Loucy (cell line): ENCODE data around the gene CTNNAL1.

Experiments
- H2AFZ ChIP-seq: fragments of 200-600 bp; sonication (generic); 2 replicates; pipeline ENCODE4 v1.6.0; 2016; ENCODE audit warnings: antibody characterized with exemption, mild to moderate bottlenecking, low read length, moderate library complexity
- H3F3A ChIP-seq: fragments of 200-600 bp; 2 replicates; pipeline ENCODE4 v1.6.0; 2016; ENCODE audit warnings: antibody characterized with exemption, low read depth, mild to moderate bottlenecking
- H3K27me3 ChIP-seq: fragments of 200-600 bp; sonication (generic); 2 replicates; pipeline ENCODE4 v1.6.1; 2014; ENCODE audit warnings: low read length, mild to moderate bottlenecking; ENCODE audit not compliant: insufficient read depth, poor library complexity, severe bottlenecking
- H3K36me3 ChIP-seq: fragments of 200-600 bp; sonication (generic); 2 replicates; pipeline ENCODE4 v1.6.1; 2016; ENCODE audit warnings: low read length; ENCODE audit not compliant: insufficient read depth
- H3K4me1 ChIP-seq: fragments of 200-600 bp; sonication (generic); 2 replicates; pipeline ENCODE4 v1.5.1; 2014; ENCODE audit warnings: low read length, mild to moderate bottlenecking; ENCODE audit not compliant: insufficient read depth, poor library complexity, severe bottlenecking
- H3K4me2 ChIP-seq: fragments of 200-600 bp; sonication (generic); 2 replicates; pipeline ENCODE4 v1.6.0; 2014; ENCODE audit warnings: antibody characterized with exemption, low read length, low read depth, mild to moderate bottlenecking; ENCODE audit not compliant: poor library complexity, severe bottlenecking
- H3K4me3 ChIP-seq: fragments of 200-600 bp; sonication (generic); 2 replicates; pipeline ENCODE4 v1.5.1; 2014; ENCODE audit warnings: low read length, mild to moderate bottlenecking, mixed read lengths; ENCODE audit not compliant: poor library complexity, severe bottlenecking
- H3K79me2 ChIP-seq: fragments of 200-600 bp; sonication (generic); 2 replicates; pipeline ENCODE4 v1.6.1; 2014; ENCODE audit warnings: low read length; ENCODE audit not compliant: insufficient read depth
- H3K9ac ChIP-seq: fragments of 200-600 bp; sonication (generic); 2 replicates; pipeline ENCODE4 v1.6.0; 2014; ENCODE audit warnings: mild to moderate bottlenecking, low read depth, low read length, moderate library complexity; ENCODE audit not compliant: poor library complexity, severe bottlenecking
- H3K9me2 ChIP-seq: fragments of 200-600 bp; sonication (generic); replicated peaks from 2 replicates; pipeline ENCODE4 v1.6.1; 2016; ENCODE audit warnings: low read depth, low read length, mixed read lengths
- H3K9me3 ChIP-seq: fragments of 200-600 bp; sonication (generic); 2 replicates; pipeline ENCODE4 v1.6.1; 2014; ENCODE audit warnings: mild to moderate bottlenecking, antibody characterized with exemption, low read length, low read depth; ENCODE audit not compliant: insufficient read depth
- H4K20me1 ChIP-seq: fragments of 200-600 bp; sonication (generic); 2 replicates; pipeline ENCODE4 v1.6.0; 2014; ENCODE audit warnings: antibody characterized with exemption, low read length, mild to moderate bottlenecking; ENCODE audit not compliant: insufficient read depth, poor library complexity, severe bottlenecking
- CTCF ChIP-seq: fragments of 200-600 bp; sonication (generic); conservative IDR thresholded peaks from 2 replicates; pipeline ENCODE4 v1.5.1; 2014; ENCODE audit warnings: mild to moderate bottlenecking, antibody characterized with exemption, low read length
- EZH2phosphoT487 ChIP-seq: fragments of 200-600 bp; IDR thresholded peaks from 2 replicates; pipeline ENCODE4 v1.6.1; 2018; ENCODE audit warnings: antibody characterized with exemption, mild to moderate bottlenecking, moderate library complexity, borderline replicate concordance

CTNNAL1 gene

GRCh38 chr9:109001275-109001676 is 12.0 kb downstream of the CTNNAL1 start:
- no peak for TF ChIP-seq CTCF
- peak; percentile 55 for TF ChIP-seq EZH2phosphoT487
- peaks cover 41% of the 10 kb centered on the region for H3K27me3 ChIP-seq
- no peak overlapping the region for H3K4me2 ChIP-seq
- peaks cover 12% of the 10 kb centered on the region for H4K20me1 ChIP-seq
- H3K4me1 ChIP-seq = peaks cover 9% of the 10 kb centered on the region
- H3K36me3 ChIP-seq = no peaks in the 10 kb centered on the region
- H3K9me3 ChIP-seq = peaks cover 15% of the 10 kb centered on the region; the same call in 1 of the 2 replicates
- no peak overlapping the region for H3K4me3 ChIP-seq
- H3K9ac ChIP-seq = no peak overlapping the region
- no peak overlapping the region for H2AFZ ChIP-seq
- H3F3A ChIP-seq = no peaks in the 10 kb centered on the region
- no peaks in the 10 kb centered on the region for H3K79me2 ChIP-seq
- H3K9me2 ChIP-seq = no peaks in the 10 kb centered on the region

GRCh38 chr9:108997112-108997511 is 16.2 kb downstream of the CTNNAL1 start:
- H4K20me1 ChIP-seq = peaks cover 12% of the 10 kb centered on the region
- H3K4me1 ChIP-seq = peaks cover 22% of the 10 kb centered on the region
- no peaks in the 10 kb centered on the region for H3K36me3 ChIP-seq
- H3K27me3 ChIP-seq = peaks cover 19% of the 10 kb centered on the region
- H3K4me2 ChIP-seq = no peak overlapping the region
- no peak overlapping the region for H2AFZ ChIP-seq
- no peaks in the 10 kb centered on the region for H3F3A ChIP-seq
- TF ChIP-seq EZH2phosphoT487 = no peak
- H3K79me2 ChIP-seq = no peaks in the 10 kb centered on the region
- no peaks in the 10 kb centered on the region for H3K9me3 ChIP-seq
- H3K9ac ChIP-seq = no peak overlapping the region
- no peaks in the 10 kb centered on the region for H3K9me2 ChIP-seq
- no peak overlapping the region for H3K4me3 ChIP-seq

GRCh38 chr9:108996643-108997042 is 16.7 kb downstream of the CTNNAL1 start:
- Histone ChIP-seq H3K9me2 (no peaks in the 10 kb centered on the region), H3K4me1 (peaks cover 22% of the 10 kb centered on the region), H2AFZ (no peak overlapping the region), H3K9ac (no peak overlapping the region), H3K4me3 (no peak overlapping the region), H3K9me3 (no peaks in the 10 kb centered on the region), H3K36me3 (no peaks in the 10 kb centered on the region), H3K27me3 (peaks cover 17% of the 10 kb centered on the region), H3K79me2 (no peaks in the 10 kb centered on the region), H3K4me2 (no peak overlapping the region), H3F3A (no peaks in the 10 kb centered on the region), H4K20me1 (peaks cover 11% of the 10 kb centered on the region)
- no peak for TF ChIP-seq CTCF
- no peak for TF ChIP-seq EZH2phosphoT487

GRCh38 chr9:108994695-108995094 is 18.6 kb downstream of the CTNNAL1 start:
- Histone ChIP-seq H3K79me2 (no peaks in the 10 kb centered on the region), H2AFZ (peak overlapping the region; percentile 47; the same call in 1 of the 2 replicates), H3K36me3 (no peaks in the 10 kb centered on the region)

More at GRCh38 chr9:108994695-108995094, 18.6 kb downstream of the CTNNAL1 start:
- H3F3A ChIP-seq = no peaks in the 10 kb centered on the region
- H3K27me3 ChIP-seq = peaks cover 10% of the 10 kb centered on the region
- H3K4me3 ChIP-seq = no peak overlapping the region
- TF ChIP-seq CTCF (no peak), EZH2phosphoT487 (no peak)
- no peaks in the 10 kb centered on the region for H3K9me3 ChIP-seq
- peaks cover 22% of the 10 kb centered on the region for H3K4me1 ChIP-seq
- H3K9ac ChIP-seq = peak overlapping the region; percentile 7
- H3K9me2 ChIP-seq = no peaks in the 10 kb centered on the region
- peak overlapping the region; percentile 30 for H3K4me2 ChIP-seq
- no peaks in the 10 kb centered on the region for H4K20me1 ChIP-seq
